Fibroblast of lung (primary cell): ENCODE results near the gene CREB5.

Source experiments
- CTCF ChIP-seq, 2 donors: IDR thresholded peaks in 1 of 2; conservative IDR thresholded peaks in 1 of 2; 1 replicate in 1 of 2; 2 replicates in 1 of 2; pipeline ENCODE4 v1.5.1; 2011 to 2012; ENCODE audit warnings: low read length in 2 of 2, control low read depth in 1 of 2, inconsistent platforms in 1 of 2, low read depth in 1 of 2, mild to moderate bottlenecking in 1 of 2
- EZH2 ChIP-seq: IDR thresholded peaks from 2 replicates; pipeline ENCODE4 v1.5.1; 2012; ENCODE audit warnings: low read length, control low read depth, mild to moderate bottlenecking; ENCODE audit errors: missing control alignments

GRCh38 chr7:28748346-28748745 lies 336.0 kb downstream of the CREB5 start:
- TF ChIP-seq EZH2 (no peak), CTCF (conservative IDR thresholded peaks at IDR 0.05 in 1 of 2, IDR thresholded peaks at IDR 0.05 in 1 of 2; ENCODE audit: low read depth in 1 of 2, low read length in 2 of 2) (no peak)
